GM10266 (cell line): ENCODE results near the gene LRMDA.
"Not testable (repeated sequence)": the region's sequence is repeated elsewhere in the genome, so short reads cannot be mapped to it uniquely, and the experiment has no call there.

Experiments
- DNase-seq: peaks from one replicate; pipeline ENCODE4 v3.0.0; 2012; ENCODE audit errors: extremely low spot score
- CTCF ChIP-seq: IDR thresholded peaks from 2 replicates; pipeline ENCODE4 v1.5.1; 2012; ENCODE audit warnings: mild to moderate bottlenecking, low read depth; ENCODE audit not compliant: control insufficient read depth, insufficient read depth; ENCODE audit errors: missing control alignments

The LRMDA gene

GRCh38 chr10:75616874-75617478 is 185.6 kb downstream of the LRMDA start:
- TF ChIP-seq CTCF: no peak
- DNase-seq: no peak

DNA sequence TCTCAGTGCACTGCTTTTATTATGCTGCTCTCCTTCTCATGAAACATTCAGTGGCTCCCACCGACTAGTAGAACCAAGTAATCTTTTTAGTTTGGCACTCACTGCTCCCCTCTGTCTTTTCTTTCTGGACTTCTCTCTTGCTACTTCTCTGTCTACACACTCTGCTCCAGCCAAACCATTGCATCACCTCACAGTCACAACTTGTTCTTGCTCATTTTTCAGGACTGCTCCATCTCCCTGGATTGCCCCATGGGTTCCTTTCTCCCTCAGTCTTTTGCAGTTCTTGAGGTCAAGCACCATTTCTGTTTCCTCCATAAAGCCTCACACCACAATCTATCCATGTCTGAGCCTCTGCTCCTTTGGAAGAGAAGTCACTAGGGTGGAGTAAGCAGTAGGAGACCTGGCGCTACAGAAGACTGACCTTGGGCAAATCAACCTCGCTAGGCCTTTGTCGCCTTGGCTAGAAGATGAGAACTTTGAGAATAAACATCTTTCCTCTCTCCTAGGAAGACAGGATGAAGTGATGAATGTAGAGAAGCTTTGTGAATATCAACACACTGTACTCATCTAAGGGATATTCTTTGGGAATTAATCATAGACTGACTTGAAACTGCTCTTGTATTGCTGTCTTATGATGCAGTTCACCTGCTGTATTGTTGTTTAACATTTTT is 186.2 kb downstream of the LRMDA start:
- TF ChIP-seq CTCF: no peak
- no peak for DNase-seq

- TF ChIP-seq CTCF: no peak
- DNase-seq: no peak
Observed at GRCh38 chr10:75619635-75620034, 188.2 kb downstream of the LRMDA start.

DNA sequence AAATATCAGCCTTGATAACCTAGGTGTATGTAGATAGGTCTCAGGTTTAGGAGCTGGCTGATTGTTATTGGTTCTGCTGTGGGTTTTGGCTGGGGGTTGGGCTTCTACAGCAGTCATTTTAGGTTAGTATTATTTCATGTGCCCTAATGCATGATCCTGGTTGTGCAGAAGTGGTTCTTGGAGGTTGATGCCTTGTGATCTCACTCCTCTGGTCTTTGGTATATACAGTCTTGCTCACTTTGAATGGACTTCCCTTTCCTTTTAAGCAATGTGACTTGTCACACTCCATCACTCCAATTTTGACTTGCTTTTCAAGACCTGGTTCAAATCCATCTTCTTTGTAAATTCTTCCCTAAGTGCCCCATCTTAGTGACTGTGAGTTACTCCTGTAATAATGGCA is 188.9 kb downstream of the LRMDA start:
- DNase-seq: no peak
- no peak for TF ChIP-seq CTCF

- not testable (repeated sequence) for DNase-seq
Observed at GRCh38 chr10:75621003-75621402, 189.6 kb downstream of the LRMDA start.

GRCh38 chr10:75622503-75622902 is 191.1 kb downstream of the LRMDA start:
- TF ChIP-seq CTCF: no peak
- no peak for DNase-seq

GRCh38 chr10:75623310-75624093 is 192.1 kb downstream of the LRMDA start:
- no peak for TF ChIP-seq CTCF
- DNase-seq: no peak
